ENCODE measurements around the gene JAZF1.

The JAZF1 gene

DNA sequence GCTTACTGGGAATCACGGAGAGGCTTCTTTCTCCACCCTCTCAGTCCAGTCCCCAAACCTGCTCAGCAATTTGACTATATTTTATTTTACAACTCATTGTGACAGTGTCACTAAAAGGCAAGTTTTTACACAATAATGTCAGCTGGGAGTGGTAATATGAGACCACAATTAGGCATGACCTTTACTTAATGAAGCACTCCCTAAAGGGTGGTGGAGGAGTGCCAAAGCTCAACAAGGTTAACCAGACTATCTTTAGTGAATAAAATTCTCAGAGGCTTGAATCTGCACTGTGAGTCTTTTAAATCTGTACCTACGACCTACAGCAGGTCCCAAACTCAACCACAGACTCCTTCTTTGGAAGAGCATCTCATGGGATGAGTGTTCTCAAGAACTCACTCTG lies 225.0 kb downstream of the JAZF1 start:
- DNase-seq = no peak

DNA sequence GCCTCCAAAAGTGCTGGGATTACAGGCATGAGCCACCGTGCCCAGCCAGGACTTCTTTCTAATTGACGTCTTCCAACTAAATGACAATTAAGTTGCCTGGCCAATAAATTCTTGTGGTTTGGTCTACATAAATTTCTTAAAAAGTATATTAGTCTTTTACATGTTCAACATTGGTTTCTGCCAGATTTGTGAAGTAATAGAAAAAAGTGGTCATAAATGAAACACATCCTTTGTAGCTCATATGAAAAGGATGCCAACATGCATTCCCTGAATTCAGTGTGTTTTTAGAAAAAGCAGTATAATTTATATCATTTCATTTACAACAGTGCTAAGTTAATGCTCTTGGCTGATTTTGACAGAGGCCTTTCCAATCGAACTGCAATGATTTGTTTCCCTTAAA lies 225.6 kb downstream of the JAZF1 start:
- DNase-seq = no peak

DNA sequence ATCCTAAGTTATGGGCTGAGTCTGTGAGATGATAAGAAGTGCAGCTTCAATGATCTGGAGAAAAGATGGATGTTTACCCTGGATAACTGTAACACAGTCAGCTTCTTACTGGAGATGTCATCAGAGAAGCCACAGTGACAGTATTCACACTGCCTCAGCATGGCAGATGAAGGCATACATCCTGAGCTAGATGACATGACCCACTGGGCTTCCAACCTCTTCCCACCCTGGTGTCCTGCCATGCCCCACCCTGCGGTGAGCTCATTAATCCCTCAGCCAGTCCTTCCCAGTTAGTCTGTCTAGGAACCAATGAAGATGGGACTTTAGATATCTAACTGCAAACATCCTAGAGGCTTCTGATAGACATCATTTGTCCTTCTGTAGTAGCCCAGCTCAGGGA lies 226.8 kb downstream of the JAZF1 start:
- DNase-seq = no peak

DNA sequence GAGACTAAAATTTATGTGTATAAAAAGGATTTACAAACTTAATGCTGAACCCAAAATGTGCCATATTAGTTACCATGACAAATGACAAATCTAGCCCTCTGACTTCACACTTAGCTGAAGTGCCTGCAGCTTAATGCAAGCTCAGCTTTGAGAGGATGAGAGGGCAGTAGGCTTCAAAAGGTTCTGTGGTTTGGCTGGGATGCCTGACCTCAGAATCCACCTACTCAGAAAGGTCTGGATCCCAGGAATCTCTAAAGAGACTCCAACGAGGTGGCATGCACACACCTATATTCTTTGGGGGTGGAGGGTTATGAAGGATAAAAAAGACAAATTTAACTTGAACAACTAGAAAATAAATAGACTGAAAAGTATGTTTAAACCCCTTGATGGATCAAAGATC lies 227.2 kb downstream of the JAZF1 start:
- no peak for DNase-seq

DNA sequence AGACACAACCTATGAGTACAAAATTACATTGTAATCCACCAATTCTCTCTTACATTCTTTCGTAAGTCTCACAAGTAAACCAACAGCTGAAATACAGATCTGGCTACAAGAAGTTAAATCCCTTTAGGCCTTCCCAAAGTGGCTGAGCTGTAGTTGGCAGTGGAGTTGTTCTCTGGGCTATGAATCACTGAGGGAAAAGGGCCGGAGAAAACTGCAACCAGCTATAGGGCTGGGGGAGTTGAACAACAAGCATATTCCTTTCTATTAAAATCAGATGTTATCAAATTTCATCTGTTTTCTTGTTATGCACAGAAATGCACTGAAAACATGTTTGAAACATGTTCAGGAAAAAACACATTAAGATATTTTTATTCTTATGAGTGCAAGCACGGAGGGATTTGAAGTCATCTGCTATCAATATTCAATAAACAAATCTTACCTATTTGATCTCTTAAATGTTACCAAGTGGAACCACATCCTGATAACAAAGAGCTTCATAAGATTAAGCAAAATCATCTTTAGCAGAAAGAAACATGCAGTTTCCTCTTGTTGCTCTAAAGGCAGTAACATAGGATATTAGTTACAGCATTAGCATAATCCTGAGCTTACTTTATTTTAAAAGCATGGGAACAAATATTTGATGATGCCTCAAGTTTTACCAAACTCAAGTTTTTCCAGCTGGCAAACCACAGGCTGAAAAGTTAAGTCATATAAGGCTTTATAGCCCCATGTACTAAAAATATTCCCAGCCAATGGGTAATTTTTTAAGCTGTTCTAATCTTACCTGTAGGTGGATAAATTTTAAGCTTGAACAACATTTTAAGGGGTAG lies 227.9 kb downstream of the JAZF1 start:
- no peak for DNase-seq

GRCh38 chr7:27950123-27950522 lies 230.5 kb downstream of the JAZF1 start:
- DNase-seq = no peak

DNA sequence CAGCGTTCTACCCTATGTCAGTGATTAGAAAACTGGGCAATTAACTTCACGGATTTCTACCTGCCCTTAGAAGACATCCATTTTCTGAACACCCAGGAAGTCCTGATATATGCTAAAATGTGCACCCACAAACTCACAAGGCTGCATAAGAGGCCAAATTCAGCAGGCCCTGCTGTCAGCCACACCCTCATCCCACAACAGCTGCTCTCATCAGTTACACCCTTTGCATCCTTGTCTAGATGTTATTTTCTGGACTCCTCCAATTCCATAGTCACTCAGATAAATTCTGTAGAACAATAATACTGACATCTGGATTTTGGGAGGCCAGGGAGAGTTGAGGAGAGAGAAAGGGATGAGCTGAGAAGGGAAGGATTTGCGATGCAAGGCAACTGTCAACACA lies 231.7 kb downstream of the JAZF1 start:
- DNase-seq = no peak

DNA sequence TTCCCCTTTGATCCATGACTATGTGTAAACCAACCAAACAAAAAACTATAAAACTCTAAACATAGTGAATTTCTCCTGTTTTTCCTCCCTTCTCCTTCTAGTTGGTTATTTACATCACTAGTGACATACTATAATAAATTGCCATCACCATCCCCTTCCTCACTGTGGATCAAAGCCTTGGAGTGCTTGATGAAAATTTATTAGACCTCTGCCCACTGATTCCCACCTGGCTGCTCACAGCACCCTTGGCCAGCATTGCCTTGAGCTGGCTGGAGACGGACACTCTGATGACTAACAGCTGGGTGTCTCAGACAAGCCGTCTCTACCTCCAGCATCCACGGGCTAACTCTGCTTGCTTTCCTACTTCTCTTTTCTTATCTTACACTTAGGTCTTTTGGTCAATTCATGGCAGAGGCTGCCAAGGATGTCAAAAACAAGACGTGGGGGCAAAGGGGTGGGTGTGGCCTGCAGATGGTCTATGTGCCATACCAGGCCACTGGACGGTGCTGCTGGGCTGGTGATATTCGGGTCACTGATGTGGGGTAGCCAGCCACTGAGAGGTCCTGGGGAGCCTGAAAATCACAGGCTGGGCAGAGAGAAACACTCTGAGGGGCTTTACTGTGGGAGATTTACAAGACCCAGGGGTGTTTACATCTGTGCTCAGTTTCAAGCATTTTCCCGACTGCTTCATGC lies 232.9 kb downstream of the JAZF1 start:
- DNase-seq = no peak

DNA sequence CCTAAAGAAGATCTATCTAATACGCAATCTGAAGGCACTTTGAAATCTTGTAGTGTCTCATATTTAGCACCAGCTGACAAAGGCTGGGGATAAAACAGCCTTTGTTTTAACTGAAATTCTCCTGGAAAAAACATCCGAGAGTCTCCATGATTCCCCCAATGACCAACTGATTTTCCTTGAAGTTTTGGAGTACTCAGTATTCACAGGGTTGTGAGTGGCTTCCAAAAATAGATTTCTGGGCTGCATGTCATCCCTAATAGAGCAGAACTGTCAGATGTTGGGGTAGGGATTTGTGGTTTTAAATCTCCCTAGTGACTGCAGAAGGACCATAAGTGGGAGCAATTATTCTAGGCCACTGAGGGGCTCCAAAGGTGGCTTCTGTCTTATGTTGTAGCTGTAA lies 234.2 kb downstream of the JAZF1 start:
- no peak for DNase-seq

- no peak for DNase-seq
These were observed 235.4 kb downstream of the JAZF1 start for GRCh38 chr7:27945058-27945795.

GRCh38 chr7:27944643-27945042 lies 236.0 kb downstream of the JAZF1 start:
- DNase-seq = no peak

DNA sequence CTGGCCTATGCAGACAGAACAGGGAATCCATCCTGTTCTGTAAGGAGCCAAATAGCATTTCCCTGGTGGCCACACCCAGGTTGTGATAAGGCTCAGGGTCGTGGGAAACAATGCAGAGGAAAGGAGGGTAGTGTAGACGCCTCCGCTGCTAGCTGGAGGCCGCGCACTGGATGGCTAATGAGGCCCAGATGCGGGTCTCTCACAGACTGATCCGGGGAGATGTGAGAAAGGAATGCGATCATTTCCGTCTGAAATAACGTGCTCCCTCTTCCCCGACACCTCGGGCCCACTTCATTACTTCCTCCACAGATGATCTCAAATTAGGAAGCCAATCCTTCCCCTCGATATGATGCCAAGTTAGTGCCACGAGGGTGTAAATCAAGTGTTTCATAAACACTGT lies 237.4 kb downstream of the JAZF1 start:
- no peak for DNase-seq

DNA sequence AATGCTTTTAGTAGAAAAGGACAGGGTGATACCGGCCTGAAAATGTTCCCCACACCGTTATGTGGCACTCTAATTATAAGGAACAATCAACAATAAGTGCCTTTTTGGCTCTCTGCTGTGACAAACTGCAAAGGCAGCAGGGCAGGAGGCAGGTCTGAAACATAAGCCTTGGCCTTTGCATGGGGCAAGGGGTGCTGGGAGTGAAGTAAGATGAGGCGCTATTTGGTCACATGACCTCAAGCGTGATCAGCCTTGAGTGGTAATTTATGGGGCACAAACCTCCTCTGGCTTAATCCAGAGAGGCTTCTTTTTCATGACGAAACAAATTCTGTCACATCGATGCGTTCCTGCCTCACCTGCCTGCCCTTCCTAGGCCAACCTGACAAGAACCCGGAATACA lies 237.9 kb downstream of the JAZF1 start:
- no peak for DNase-seq

DNA sequence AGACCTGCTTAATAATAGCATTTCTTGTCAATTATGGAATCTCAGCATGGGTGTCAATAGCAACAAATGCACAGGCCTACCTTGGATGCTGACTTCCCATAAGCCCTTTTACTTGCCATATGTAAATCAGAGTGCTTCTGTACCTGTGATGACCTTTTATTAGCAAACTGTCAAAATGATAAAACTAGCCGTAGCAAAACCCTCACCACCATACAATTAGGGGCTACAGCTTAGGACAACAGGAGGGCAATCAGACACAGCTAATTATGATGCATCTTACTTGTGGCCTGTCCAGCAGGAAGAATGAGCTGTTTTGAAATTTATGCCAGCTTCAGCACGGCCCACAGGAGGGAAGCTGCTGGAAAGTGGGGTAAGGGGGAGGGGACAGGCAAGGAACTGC lies 239.1 kb downstream of the JAZF1 start:
- no peak for DNase-seq

DNA sequence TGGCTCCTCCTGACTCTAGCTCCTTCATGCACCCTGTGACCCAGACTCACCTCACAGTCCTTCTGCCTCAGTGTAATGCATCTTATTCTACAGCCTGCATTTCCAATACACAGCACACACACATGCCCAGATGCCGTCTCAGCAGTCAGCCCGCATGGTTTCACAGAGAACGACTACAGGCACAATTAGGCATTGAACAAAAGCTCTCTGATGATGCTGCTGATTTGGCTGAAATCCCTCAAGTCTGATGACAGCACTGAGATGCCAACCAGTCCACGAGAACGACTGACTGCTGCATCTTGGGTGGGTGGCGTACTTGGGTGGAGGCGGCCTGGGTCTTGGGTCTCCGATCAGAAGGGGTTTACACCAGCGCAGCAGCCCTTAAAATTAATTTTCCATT lies 240.3 kb downstream of the JAZF1 start:
- DNase-seq = no peak

GRCh38 chr7:27939893-27940292 lies 240.7 kb downstream of the JAZF1 start:
- no peak for DNase-seq

- no peak for DNase-seq
These were observed 243.9 kb downstream of the JAZF1 start for GRCh38 chr7:27936768-27937102.

DNA sequence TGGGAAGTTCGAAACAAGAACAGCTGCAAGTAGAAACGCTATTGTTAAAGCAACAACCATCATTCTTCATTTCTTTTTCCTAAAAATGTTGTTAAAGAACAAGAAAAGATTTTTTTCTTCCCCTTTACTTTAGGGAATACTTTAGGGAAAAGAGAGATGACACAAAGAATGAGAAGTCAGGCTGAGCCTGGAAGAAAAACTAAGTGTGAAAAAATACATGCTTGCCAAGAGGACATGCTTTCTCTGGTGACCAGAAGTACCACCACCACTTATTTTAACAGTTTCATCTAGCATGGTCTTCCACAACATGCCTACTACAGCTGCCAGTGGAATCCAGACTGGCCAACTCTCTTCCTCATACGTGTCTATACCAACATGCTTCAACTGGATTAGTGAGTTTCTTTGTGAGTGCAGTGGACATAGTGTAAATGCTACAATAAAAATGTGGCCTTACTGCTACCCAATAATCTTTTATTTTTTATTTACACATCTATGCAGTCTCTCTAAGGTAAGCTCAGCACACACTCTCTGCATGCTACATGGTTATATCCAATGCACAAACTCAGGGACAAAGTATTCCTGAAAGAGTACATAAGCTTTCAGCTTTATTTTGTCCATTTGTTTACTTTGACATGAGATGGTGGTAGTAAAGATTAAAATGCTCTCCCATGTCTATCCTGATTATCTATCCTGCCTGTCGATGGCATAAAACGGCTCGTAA lies 244.4 kb downstream of the JAZF1 start:
- no peak for DNase-seq

DNA sequence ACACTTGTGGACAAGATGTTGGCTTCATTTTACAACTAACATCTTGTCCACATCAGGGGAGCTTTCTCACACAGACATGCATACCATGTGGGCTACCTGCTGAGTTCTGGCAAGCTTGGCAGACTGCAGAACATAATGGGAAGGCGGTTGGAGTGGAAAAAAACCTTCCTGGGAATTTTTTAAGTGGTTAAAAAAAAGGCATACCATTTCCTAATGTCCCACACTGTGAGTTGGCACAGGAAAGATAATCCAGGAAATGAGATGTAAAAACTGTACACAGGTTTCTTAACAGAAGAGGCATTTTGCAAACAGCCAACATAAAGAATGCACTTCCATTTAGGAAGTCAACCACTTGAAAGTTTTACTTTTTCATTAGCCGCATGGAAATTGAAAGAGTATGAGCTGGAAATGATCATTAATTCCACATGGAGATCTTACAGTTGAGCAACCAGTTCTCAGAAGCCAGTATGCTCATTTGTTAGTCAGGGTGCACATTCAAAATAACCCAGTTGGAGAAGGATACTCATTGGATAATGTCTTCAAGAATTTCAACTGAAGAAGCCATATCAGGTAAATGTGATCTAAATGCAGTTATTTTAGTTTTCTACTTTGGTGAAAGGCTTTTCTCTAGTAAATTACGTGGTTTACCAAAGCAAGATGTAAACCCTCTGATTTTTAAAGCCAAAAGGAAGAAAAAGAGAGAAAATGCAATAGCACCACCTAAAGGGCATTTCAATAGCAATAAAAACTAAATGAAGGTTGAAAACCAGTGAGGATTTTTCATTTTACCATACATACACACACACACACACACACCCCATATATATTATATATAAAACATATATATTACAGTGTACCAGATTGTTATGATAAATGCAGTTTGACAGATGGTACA lies 246.7 kb downstream of the JAZF1 start:
- no peak for DNase-seq

- DNase-seq = no peak
These were observed 249.6 kb downstream of the JAZF1 start for GRCh38 chr7:27930910-27931476.

- no peak for DNase-seq
These were observed 251.5 kb downstream of the JAZF1 start for GRCh38 chr7:27929127-27929526.

DNA sequence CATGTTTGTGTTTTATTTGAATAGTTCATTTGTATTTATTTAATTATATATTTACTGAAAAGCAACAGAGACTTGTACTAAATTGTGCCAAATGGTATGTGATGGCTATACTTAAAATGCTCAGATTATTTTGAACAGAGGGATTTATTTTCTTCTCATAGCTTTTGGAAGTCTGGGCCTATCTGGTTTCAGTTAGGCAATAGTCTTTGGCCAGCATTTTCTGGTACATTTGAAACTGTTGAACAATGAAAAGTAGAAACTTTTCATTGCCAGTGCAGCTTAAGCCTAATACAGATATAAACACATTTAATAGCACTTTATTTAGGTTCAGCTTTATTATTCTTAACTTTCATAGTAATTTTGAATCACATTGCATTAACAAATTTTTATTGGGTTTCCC lies 252.6 kb downstream of the JAZF1 start:
- DNase-seq = no peak

All from GOT3 (cell line).